A673 (cell line): ENCODE measurements around the gene TMEM212. TPM values are rescaled to one million over a fixed set of nuclear protein-coding genes. Genes with fewer than 3 reads are reported as not detected.

ENCODE experiments used
- BruUV-seq: library from RNA; stranded (reverse); fragments of 400-500 nt; replicated peaks from 2 replicates; lab custom pipeline; 2021; lab: Mats Ljungman, UMichigan
- CTCF ChIA-PET: fragments of 300-600 bp; sonication (Branson Sonifier 250); formaldehyde crosslinking; loops from one replicate; lab custom pipeline; 2022; ENCODE audit warnings: antibody characterized with exemption; lab: Charles Lee
- POLR2A ChIA-PET: fragments of 300-600 bp; sonication (Branson Sonifier 250); formaldehyde crosslinking; loops from one replicate; lab custom pipeline; 2022; ENCODE audit warnings: antibody characterized with exemption; ENCODE audit not compliant: low non-redundant PET; lab: Charles Lee
- DNase-seq: peaks from one replicate; pipeline ENCODE4 v3.0.0-alpha.2; 2015; ENCODE audit warnings: low spot score
- H3K27ac ChIP-seq: fragments of 200-600 bp; sonication (generic); 2 replicates; pipeline ENCODE4 v1.5.1; 2016; ENCODE audit warnings: mixed run types, low read depth, mild to moderate bottlenecking, mixed read lengths, antibody characterized with exemption, low read length; ENCODE audit not compliant: poor library complexity, severe bottlenecking
- H3K27me3 ChIP-seq: fragments of 200-600 bp; sonication (generic); replicated peaks from 2 replicates; pipeline ENCODE4 v1.6.1; 2017; ENCODE audit warnings: mixed run types, low read depth, mild to moderate bottlenecking, mixed read lengths, antibody characterized with exemption, low read length; ENCODE audit not compliant: insufficient read depth, poor library complexity
- H3K36me3 ChIP-seq: fragments of 200-600 bp; sonication (generic); 2 replicates; pipeline ENCODE4 v1.6.1; 2016; ENCODE audit warnings: mixed run types, mild to moderate bottlenecking, mixed read lengths, antibody characterized with exemption, low read length; ENCODE audit not compliant: insufficient read depth, poor library complexity, severe bottlenecking
- H3K4me1 ChIP-seq: fragments of 200-600 bp; sonication (generic); 2 replicates; pipeline ENCODE4 v1.6.1; 2017; ENCODE audit warnings: mixed run types, mild to moderate bottlenecking, mixed read lengths, antibody characterized with exemption, low read length; ENCODE audit not compliant: insufficient read depth, poor library complexity, severe bottlenecking
- H3K4me3 ChIP-seq: fragments of 200-600 bp; sonication (generic); 2 replicates; pipeline ENCODE4 v1.5.1; 2016; ENCODE audit warnings: low read depth, mixed run types, mild to moderate bottlenecking, mixed read lengths, low read length; ENCODE audit not compliant: poor library complexity, severe bottlenecking
- H3K9me3 ChIP-seq: fragments of 200-600 bp; sonication (generic); 2 replicates; pipeline ENCODE4 v1.6.1; 2016; ENCODE audit warnings: mixed run types, low read depth, mild to moderate bottlenecking, mixed read lengths, antibody characterized with exemption, low read length; ENCODE audit not compliant: poor library complexity, severe bottlenecking
- CTCF ChIP-seq: fragments of 300-800, 200-600 bp; sonication (generic); conservative IDR thresholded peaks from 2 replicates; pipeline ENCODE4 v1.5.1; 2017; ENCODE audit warnings: low read depth, mild to moderate bottlenecking, antibody characterized with exemption, low read length, moderate library complexity, mixed read lengths
- EZH2 ChIP-seq: fragments of 200-600 bp; sonication (generic); IDR thresholded peaks from 2 replicates; pipeline ENCODE4 v1.6.1; 2017; ENCODE audit warnings: borderline replicate concordance, low read depth, mild to moderate bottlenecking, mixed read lengths, antibody characterized with exemption, low read length; ENCODE audit not compliant: poor library complexity, severe bottlenecking
- intact Hi-C: fragments of 100-400 bp; cut with micrococcal nuclease; formaldehyde crosslinking; loops from one replicate; pipeline ENCODE4 v1.10.0; 2022; ENCODE audit not compliant: unreplicated experiment
- total RNA-seq: library from RNA; stranded (reverse); gene quantifications from 2 replicates; pipeline ENCODE4 v1.2.3, GENCODE V29; 2021

TMEM212 gene
- total RNA-seq, 1 experiment from 2014 or later = not detected

DNA sequence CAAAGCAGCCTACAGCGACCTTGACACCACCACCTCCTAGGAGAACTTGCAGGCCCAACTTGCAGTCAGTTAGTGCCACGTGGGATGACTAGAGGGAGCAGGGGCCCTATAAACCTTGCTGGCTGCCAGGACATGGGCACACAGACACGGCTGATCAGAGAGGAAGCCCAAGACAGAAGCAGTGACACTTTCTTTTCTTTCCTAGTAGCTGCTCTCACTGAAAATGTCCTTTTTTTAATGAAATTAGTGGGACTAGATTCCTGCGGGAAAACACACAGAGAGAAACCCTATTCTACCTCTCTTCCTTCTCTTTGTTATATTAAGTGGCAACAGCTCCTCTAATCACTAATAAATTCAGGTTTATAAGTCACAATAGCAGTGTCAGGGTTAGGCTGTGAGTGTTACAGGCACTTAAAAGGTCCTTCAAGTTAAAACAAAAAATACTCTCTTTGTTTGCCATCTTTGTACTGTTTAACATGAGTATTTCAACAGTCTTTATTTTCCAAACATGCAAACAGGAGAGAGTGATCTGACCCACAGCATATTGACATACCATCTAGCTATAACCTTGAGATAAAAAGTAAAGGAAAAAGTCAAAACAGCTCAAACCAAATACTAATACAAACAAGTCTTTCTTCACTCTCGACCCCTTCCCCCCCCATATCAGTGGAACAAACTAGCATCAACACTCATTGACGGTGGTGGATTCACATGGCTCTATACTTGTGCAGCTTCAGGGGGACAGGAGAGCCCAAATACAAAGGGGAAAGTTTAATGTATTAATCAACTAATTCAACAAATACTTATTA is 2.1 kb upstream of the TMEM212 start:
- no peak for DNase-seq
- no peaks in the 10 kb centered on the region for H3K36me3 ChIP-seq
- H3K9me3 ChIP-seq = no peaks in the 10 kb centered on the region
- H3K4me1 ChIP-seq = no peaks in the 10 kb centered on the region
- POLR2A ChIA-PET = no interaction called here
- CTCF ChIA-PET = no interaction called here
- BruUV-seq = no TSS peak
- intact Hi-C loops = no loop called here
- no peak overlapping the region for H3K4me3 ChIP-seq
- TF ChIP-seq EZH2 (no peak), CTCF (no peak)
- no peak overlapping the region for H3K27ac ChIP-seq
- no peaks in the 10 kb centered on the region for H3K27me3 ChIP-seq

GRCh38 chr3:171841620-171842000 is 1.5 kb upstream of the TMEM212 start:
- POLR2A ChIA-PET = no interaction called here
- Histone ChIP-seq H3K36me3 (no peaks in the 10 kb centered on the region), H3K4me1 (no peaks in the 10 kb centered on the region), H3K27me3 (no peaks in the 10 kb centered on the region), H3K4me3 (no peak overlapping the region), H3K27ac (no peak overlapping the region), H3K9me3 (no peaks in the 10 kb centered on the region)
- intact Hi-C loops = no loop called here
- no TSS peak for BruUV-seq
- CTCF ChIA-PET = no interaction called here
- DNase-seq = no peak
- no peak for TF ChIP-seq EZH2
- TF ChIP-seq CTCF = no peak

- no peaks in the 10 kb centered on the region for H3K36me3 ChIP-seq
- DNase-seq = no peak
- TF ChIP-seq EZH2 = no peak
- no peak for TF ChIP-seq CTCF
- no TSS peak for BruUV-seq
- no peak overlapping the region for H3K27ac ChIP-seq
- no peaks in the 10 kb centered on the region for H3K4me1 ChIP-seq
- no peaks in the 10 kb centered on the region for H3K27me3 ChIP-seq
- CTCF ChIA-PET = no interaction called here
- intact Hi-C loops = no loop called here
- POLR2A ChIA-PET = no interaction called here
- H3K9me3 ChIP-seq = no peaks in the 10 kb centered on the region
- no peak overlapping the region for H3K4me3 ChIP-seq
Observed at GRCh38 chr3:171844873-171845272, 1.7 kb downstream of the TMEM212 start.
